NCI-H82 treated with DMSO at 0.1 percent for 48 hours (cell line): ENCODE measurements around the gene GRM8.

Experiments
- DNase-seq: peaks from one replicate; lab custom pipeline; 2025; ENCODE audit not compliant: unreplicated experiment; lab: John Stamatoyannopoulos, UW

The GRM8 gene

GRCh38 chr7:127252778-127253280 is at the start of gene GRM8:
Gene GRM8, minus strand, starts transcription at chr7:127252941.
- DNase-seq, result peak; percentile 62

GRCh38 chr7:127290801-127291361 is 38.1 kb upstream of the GRM8 start:
- DNase-seq, result no peak

- no peak for DNase-seq
These were observed 37.4 kb upstream of the GRM8 start for GRCh38 chr7:127290116-127290655.

GRCh38 chr7:127287133-127287532 is 34.4 kb upstream of the GRM8 start:
- DNase-seq, result no peak

GRCh38 chr7:127270093-127270492 is 17.4 kb upstream of the GRM8 start:
- no peak for DNase-seq

- DNase-seq, result no peak
These were observed 13.3 kb upstream of the GRM8 start for GRCh38 chr7:127266047-127266446.

GRCh38 chr7:127264219-127264618 is 11.5 kb upstream of the GRM8 start:
- DNase-seq, result no peak

GRCh38 chr7:127258111-127258510 is 5.4 kb upstream of the GRM8 start:
- DNase-seq, result no peak

- no peak for DNase-seq
These were observed 4.3 kb upstream of the GRM8 start for GRCh38 chr7:127257086-127257485.

GRCh38 chr7:127256041-127256725 is 3.4 kb upstream of the GRM8 start:
- DNase-seq, result no peak

- no peak for DNase-seq
These were observed 1.5 kb upstream of the GRM8 start for GRCh38 chr7:127254163-127254684.

GRCh38 chr7:127253281-127254162 is 781 bp upstream of the GRM8 start:
- peak; percentile 30 for DNase-seq

- no peak for DNase-seq
These were observed 396 bp downstream of the GRM8 start for GRCh38 chr7:127252377-127252713.

GRCh38 chr7:127251465-127252376 is 1.0 kb downstream of the GRM8 start:
- no peak for DNase-seq

- no peak for DNase-seq
These were observed 1.7 kb downstream of the GRM8 start for GRCh38 chr7:127251036-127251464.

- DNase-seq, result no peak
These were observed 2.3 kb downstream of the GRM8 start for GRCh38 chr7:127250312-127251035.

- no peak for DNase-seq
These were observed 7.1 kb downstream of the GRM8 start for GRCh38 chr7:127245607-127246006.

GRCh38 chr7:127245002-127245401 is 7.7 kb downstream of the GRM8 start:
- DNase-seq, result peak; percentile 54

- DNase-seq, result no peak
These were observed 12.9 kb downstream of the GRM8 start for GRCh38 chr7:127239814-127240213.

- DNase-seq, result no peak
These were observed 19.1 kb downstream of the GRM8 start for GRCh38 chr7:127233630-127234029.
